ENCODE data around the gene VCP.

GRCh38 chr9:35054871-35055644, 17.4 kb downstream of the VCP start:
- TF ChIP-seq GATA2 (IDR thresholded peaks at IDR 0.05; ENCODE audit: low read depth, low read length): no peak
- TF ChIP-seq GATA3 (IDR thresholded peaks at IDR 0.05; ENCODE audit: low read depth, low read length): no peak
